ENCODE data around the gene NFIX.

DNA sequence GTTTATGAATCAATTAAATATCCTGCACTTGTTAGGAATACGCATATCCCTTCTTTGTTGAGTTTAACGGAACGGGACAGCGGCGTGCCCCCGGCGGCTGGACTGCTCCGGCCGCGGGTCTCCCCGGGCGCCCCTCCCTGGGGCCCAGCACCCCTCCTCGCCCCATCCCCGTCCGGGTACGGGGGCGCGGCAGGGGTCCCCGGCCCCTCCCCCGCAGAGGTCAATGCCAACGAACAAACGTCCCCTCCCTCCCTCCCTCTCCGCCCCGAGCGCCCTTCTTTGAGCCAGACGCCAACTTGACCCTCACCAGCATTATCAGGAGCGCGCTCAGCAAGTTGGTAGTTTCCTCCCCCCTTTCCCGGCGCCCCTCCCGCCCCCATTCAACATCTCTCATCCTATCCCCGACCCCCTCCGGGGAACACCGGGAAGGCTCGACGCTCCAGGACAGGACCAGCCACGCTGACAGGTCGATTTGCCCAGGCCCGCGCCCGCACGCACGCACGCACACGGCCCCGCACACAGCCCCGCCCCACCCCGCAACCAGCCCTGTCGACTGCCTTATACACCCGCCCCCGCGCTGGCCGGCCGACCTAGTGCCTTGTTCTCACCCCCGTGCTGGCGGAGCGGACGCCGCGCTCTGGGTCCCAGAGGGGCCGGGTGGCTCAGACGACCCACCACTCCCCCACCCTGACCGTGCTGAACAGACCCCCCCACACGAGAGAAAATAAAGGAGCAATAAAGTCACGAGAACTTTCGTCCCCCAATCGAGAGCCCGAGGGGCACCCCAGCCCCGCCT is 102.4 kb downstream of the NFIX start:
- TF ChIP-seq SIN3A (IDR thresholded peaks at IDR 0.05; ENCODE audit: borderline replicate concordance, insufficient read depth, low read depth, low read length) (no peak), CTCF (IDR thresholded peaks at IDR 0.05) (no peak), TCF7L2 (IDR thresholded peaks at IDR 0.05; ENCODE audit: low read depth, low read length) (no peak), POLR2AphosphoS5 (IDR thresholded peaks at IDR 0.05; ENCODE audit: low read depth, low read length) (no peak)

Data from Panc1 (cell line).